Occipital lobe (tissue), 2 donors: ENCODE data around the gene DBNL. TPM values are rescaled to one million over a fixed set of nuclear protein-coding genes. Genes with fewer than 3 reads are reported as not detected.
A peak's percentile ranks its signal among the peaks of the same experiment; 100 is the strongest.

Source experiments
- DNase-seq: peaks from one replicate; lab custom pipeline; 2025; lab: John Stamatoyannopoulos, UW
- total RNA-seq: library from RNA; depleted of rRNA; stranded (reverse); fragments of >200 nt; gene quantifications from one replicate; pipeline ENCODE4 v1.2.3, GENCODE V29; 2014

Gene DBNL
- total RNA-seq, 1 donor from 2014 or later: 52.3 TPM

- DNase-seq: no peak
These were observed 53.9 kb downstream of the DBNL start for GRCh38 chr7:44098092-44099068.

DNA sequence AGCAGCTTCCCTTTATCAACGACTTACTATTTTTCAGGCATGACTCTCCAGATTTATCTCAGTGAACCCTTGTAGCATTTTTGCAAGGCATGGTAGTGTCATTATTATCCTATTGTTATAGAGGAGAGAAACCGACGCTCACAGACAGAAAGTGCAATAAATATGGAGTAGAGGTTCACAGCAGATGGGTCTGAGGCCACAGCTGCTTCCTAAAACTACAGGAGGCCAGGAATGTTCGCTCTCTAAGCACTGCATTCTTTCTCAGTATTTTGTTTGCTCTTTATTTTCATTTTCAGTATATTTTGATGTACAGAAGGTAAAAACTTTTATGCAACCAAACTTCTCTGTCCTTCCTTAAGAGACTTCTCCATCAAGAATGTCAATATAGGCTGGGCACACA is 55.2 kb downstream of the DBNL start:
- DNase-seq: no peak

DNA sequence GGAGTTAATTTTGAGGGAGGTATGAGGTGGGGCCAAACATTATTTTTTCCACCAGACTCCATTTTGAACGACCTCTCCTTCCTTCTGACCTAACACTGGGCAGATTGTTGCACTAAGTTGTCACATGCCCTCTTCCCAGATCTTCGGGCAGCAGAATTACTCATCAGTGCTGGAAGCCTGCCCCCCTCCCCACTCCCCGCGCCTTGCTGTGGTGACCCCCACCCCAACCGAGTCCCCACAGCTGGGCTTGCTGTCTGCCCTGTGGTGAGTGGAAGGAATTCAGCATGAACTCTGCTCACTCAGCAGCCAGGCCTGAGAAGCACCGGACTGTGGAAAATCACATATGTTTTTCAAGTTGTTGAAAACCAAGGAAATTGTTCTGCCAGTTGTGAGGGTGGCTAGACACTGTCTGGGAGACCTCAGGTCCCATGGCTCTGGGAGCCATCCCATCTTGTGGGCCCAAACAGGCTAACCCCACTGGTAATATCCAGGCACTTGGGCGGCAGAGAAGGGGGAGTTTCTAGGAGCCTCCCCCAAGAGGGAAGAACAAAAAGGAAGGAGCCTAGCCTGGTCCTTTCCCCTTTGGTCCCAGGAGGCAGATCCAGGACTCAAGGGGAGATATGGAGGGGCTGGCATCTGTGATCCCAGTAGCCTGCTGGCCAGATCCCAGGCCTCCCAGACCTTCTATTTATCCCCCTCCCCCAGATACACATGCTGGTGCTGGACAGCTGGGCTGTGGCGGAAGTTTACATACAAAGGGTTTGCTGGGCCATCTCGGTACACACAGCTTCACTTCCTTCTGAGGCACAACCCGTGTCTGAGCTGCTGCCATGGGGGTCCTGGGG is 56.2 kb downstream of the DBNL start:
- peak; percentile 22 for DNase-seq

DNA sequence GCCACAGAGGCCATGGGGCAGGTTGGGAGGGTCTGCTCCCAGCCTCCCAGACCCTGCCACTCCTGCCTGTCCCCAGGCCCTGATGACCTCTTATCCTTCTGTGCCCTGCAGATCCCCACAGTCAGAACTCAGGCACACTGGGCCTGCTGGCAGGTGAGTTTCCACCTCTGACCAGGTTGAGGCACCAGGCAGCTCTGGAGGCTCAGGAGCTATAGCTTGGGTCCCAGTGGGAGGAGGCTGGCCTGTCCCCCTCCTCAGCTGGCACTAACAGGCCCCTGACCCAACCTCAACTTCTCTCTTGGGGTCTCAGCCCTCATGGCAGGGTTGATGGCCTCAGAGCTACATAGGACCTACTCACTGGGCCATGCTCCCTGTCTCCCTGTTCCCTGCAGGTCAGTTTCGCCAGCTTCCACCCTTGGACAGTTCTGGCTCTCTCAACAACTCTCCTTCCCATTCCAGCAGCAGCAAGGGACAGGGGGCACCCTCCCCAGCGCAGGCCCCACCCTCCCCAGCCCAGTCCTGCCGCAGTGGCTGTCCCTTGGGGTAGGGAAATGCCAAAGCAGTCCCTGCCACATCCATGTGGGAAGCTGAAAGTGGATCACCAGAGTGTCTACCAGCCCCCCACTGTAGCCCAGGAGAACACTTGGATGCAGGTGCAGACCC is 56.9 kb downstream of the DBNL start:
- DNase-seq: no peak

DNA sequence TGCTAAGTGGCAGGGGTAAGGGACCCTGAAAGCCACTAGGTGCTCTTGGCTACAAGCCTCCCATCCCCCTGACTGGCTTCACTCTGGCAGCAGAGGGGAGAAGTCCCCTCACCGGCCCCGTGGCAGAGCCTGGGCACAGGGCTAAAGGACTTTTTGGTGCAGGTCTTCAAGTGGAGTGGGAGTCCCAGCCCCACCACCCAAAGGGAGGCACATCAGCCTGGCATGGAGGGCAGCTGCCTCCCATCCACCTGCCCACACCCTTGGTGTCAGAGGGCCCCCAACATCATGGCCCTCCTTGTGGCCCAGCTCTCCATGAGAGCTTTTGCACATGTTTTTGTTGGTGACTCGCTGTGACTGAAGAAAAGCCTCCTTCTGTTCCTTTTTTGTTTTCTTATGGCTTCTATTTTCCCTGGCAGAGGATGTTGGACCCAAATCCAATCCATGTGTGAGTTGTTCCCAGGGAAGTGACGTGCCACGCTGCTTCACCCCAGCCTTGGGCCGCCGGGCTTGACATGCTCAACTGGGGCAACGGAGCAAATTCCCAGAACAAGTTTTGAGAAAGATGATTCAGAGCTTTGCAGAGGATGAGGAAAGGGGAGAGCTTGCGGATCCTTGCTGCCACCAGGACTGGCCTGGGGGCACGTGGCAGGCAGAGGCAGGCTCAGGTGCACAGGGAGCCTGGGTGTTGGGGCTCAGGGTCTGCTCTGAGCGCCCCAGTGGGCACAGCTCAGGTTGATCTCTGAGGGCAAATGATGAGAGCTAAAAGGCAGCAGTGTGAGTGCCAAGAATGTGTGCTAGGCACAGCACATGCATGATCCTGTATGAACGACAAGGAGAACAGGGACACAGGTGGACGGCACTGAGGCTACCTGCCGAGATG is 57.7 kb downstream of the DBNL start:
- no peak for DNase-seq

GRCh38 chr7:44102846-44103565 is 58.5 kb downstream of the DBNL start:
- no peak for DNase-seq

GRCh38 chr7:44103566-44103922 is 59.0 kb downstream of the DBNL start:
- DNase-seq: no peak

DNA sequence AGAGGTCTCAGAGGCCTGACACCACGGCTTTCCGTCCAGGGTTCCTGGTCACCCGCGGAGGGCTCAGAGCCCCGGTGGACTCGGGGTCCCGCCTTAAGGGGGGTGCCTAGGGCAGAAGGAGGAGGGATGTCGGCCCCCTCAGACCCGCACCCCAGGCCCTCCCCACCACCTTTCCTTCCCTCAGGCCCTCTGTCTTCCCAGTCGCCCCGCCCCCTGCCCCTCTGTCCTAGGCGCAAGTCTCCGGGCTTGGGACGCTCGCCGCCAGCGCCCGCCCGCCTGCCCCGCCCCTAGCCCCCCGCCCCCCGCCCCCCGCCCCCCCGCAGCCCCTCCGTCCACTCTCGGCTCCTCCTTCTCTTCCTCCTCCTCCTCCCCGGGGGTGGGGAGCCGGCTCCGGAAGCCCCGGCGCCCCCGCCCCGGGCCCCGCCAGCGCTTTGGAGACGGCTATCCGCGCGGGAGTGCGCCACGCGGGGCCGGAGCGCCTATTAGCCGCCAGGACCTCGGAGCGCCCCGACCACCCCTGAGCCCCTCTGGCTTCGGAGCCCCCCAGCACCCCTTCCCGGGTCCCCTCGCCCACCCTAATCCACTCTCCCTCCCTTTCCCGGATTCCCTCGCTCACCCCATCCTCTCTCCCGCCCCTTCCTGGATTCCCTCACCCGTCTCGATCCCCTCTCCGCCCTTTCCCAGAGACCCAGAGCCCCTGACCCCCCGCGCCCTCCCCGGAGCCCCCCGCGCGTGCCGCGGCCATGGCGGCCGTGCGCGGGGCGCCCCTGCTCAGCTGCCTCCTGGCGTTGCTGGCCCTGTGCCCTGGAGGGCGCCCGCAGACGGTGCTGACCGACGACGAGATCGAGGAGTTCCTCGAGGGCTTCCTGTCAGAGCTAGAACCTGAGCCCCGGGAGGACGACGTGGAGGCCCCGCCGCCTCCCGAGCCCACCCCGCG is 59.7 kb downstream of the DBNL start, which contains the start of gene AEBP1:
TSS of gene AEBP1 (plus strand) at position 423 of the 937 bp plus-strand sequence. CDS start at position 744, 321 bp downstream.
- no peak for DNase-seq

GRCh38 chr7:44104860-44105771 is 60.6 kb downstream of the DBNL start:
- peak; percentile 17 for DNase-seq

GRCh38 chr7:44105832-44106231 is 61.3 kb downstream of the DBNL start:
- no peak for DNase-seq

DNA sequence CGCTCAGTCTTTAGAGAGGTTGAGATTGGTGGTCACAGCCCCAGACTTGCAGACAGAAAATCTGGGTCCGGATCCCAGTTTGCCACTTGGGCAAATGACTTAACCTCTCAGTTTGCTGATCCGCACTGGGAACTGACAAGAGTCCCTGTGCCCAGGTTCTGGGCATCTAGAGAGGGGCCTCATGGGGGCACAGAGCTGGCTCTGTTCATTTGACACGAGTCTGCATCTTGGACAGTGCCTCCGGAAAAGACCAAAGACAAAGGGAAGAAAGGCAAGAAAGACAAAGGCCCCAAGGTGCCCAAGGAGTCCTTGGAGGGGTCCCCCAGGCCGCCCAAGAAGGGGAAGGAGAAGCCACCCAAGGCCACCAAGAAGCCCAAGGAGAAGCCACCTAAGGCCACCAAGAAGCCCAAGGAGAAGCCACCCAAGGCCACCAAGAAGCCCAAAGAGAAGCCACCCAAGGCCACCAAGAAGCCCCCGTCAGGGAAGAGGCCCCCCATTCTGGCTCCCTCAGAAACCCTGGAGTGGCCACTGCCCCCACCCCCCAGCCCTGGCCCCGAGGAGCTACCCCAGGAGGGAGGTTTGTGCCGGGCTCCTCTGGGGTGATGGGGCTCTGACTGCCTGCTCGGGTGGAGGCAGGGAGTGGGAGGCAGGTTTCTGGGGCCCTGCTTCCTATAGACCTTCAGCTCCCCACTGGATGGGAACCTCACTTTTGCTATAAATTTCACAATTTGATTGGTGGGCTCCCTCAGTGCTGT is 62.0 kb downstream of the DBNL start:
- DNase-seq: no peak

DNA sequence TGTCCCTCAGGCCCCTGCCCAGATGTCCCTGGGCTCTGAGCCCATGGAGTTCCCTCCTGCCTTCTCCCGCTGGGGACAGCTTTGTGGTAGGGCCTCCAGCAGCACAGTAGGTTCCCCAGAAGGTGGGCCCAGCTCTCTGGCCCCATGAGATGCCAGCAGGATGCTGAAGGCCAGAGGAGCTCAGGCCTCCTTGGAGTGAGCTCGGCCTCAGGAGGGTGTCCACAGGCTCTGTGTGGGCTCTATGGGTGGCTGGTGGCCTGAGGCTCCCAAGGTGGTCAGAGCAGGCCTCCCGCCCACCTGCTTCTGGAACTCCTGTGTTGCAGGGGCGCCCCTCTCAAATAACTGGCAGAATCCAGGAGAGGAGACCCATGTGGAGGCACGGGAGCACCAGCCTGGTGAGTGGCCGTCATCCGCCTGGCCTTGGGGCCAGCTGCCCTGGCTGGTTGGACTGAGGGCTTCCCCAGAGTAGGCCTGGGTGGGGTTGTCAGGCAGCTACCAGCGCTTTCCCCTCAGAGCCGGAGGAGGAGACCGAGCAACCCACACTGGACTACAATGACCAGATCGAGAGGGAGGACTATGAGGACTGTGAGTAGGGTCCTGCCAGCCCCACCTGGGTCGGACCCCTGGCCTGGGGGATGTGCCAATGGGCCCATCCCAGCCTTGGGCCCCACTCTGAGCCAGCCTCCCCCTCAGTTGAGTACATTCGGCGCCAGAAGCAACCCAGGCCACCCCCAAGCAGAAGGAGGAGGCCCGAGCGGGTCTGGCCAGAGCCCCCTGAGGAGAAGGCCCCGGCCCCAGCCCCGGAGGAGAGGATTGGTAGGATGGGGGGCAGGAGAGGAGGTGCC is 62.8 kb downstream of the DBNL start:
- no peak for DNase-seq

DNA sequence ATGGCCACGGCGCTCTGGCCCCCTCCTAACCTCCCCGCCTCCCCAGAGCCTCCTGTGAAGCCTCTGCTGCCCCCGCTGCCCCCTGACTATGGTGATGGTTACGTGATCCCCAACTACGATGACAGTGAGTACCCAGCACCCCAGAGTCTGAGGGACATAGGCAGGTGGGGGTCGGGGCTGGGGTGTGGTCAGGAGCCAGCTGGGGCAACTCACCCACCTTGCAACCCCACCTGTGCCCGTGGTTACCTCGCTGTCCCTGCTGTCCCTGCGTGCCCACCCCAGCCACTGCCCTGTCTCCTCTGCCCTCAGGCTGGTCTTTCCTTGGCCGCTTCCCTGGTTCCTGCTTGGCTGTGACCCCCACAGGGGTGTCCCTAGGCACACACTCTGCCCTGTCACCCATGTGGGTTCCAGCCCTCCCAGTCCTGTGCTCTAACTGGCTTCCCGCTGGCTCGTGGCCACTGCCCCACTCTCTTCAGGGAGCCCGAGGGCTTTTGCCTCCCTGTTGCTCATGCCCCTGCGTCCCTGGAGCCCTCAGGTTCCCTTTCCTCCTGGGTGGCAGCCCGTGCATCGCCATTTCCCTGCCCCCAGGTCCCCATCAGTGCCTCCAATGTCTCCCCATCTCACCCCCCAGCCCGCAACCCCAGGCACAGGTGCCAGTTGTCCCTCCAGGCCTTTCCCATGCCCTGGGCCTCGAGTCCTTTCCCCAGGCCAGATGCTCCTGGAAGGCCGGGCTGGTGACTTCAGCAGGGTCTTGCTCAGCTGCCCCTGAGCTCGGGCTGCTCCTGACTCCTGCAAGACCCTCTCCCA is 63.7 kb downstream of the DBNL start:
- DNase-seq: no peak

DNA sequence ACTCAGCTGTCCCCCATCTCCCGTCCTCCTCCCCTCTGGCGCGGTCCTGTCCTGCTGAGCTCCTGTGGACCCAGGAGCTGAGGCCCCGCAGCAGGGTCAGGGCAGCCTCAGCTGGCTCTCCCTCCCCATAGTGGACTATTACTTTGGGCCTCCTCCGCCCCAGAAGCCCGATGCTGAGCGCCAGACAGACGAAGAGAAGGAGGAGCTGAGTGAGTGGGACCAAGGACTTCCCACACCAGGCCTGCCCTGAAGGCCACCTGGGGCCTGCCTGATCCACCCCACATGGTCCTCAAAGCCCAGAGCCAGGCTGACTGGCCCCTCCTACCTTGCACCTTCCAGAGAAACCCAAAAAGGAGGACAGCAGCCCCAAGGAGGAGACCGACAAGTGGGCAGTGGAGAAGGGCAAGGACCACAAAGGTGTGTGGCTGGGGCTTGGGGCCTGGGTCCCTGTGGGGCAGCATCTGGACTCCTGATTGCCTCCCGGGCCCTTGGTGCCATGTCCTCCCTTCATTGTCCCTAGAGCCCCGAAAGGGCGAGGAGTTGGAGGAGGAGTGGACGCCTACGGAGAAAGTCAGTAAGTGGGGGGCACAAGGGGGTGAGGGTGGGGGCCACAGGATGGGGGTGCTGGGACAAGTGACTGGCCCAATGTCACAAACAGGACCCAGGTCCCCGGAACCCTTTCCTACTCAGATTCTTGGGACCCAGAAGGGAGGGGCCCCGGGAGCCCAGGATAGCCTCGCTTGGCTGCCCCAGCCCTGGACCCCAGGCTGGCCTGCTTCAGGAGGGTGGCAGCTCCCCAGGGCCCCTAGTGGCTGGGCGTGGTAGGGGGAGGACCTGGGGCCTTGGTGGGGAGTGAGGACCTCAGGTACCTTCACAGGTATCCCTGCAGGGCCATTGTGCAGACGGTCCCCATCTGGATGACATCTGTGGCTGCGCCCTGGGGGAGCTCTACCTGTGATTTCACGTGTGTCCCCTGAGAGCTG is 64.6 kb downstream of the DBNL start:
- no peak for DNase-seq
